Prostate gland (tissue), 2 donors: ENCODE results near the gene ZIM2.

ENCODE experiments used
- POLR2A ChIP-seq: fragments of 450-650 bp; IDR thresholded peaks from one replicate; pipeline ENCODE4 v1.6.1; 2016; ENCODE audit warnings: antibody characterized with exemption, mild to moderate bottlenecking
- TF ChIP-seq, protein P1 (sequence below), 4 experiments: fragments of 200-600 bp in 2 of 4; fragments of 450-650 bp in 2 of 4; sonication (generic) in 2 of 4; IDR thresholded peaks; 1 replicate in 3 of 4; 2 replicates in 1 of 4; pipeline ENCODE4 v1.5.1; 2016 to 2019; ENCODE audit warnings: antibody characterized with exemption in 4 of 4, mild to moderate bottlenecking in 2 of 4, moderate library complexity in 2 of 4

DNA sequence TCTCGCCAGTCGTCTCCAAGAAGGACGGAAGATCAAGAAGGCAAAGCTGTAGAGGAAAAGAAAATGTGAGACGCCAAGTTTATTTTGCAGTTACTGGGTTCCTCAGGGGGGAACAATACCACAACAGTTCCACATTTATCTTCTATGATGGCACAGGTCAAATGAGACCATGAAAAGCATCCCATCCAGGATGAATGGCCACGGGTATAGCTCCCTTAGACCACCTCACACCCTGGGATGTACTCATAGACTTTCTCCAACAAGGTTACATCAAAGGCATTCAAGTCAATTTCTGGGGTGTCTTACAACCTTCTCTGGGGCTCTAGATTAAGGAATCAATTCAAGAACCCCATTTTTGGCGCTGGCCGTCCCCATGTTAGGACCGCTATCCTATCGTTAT, 4.5 kb downstream of the ZIM2 start:
- TF ChIP-seq POLR2A, result no peak
- TF ChIP-seq, protein P1, sequence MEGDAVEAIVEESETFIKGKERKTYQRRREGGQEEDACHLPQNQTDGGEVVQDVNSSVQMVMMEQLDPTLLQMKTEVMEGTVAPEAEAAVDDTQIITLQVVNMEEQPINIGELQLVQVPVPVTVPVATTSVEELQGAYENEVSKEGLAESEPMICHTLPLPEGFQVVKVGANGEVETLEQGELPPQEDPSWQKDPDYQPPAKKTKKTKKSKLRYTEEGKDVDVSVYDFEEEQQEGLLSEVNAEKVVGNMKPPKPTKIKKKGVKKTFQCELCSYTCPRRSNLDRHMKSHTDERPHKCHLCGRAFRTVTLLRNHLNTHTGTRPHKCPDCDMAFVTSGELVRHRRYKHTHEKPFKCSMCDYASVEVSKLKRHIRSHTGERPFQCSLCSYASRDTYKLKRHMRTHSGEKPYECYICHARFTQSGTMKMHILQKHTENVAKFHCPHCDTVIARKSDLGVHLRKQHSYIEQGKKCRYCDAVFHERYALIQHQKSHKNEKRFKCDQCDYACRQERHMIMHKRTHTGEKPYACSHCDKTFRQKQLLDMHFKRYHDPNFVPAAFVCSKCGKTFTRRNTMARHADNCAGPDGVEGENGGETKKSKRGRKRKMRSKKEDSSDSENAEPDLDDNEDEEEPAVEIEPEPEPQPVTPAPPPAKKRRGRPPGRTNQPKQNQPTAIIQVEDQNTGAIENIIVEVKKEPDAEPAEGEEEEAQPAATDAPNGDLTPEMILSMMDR (IDR thresholded peaks at IDR 0.05), result no peak
